IPS-18c (cell line): ENCODE results near the gene TNFRSF4.
"Not testable (repeated sequence)": the region's sequence is repeated elsewhere in the genome, so short reads cannot be mapped to it uniquely, and the experiment has no call there.

Experiments
- H3K4me3 ChIP-seq: 2 replicates; pipeline ENCODE4 v1.7.0; 2013; ENCODE audit warnings: low read depth, mild to moderate bottlenecking, low read length, moderate library complexity; ENCODE audit not compliant: insufficient read depth
- H3K9me3 ChIP-seq: one replicate; pipeline ENCODE4 v1.6.1; 2013; ENCODE audit warnings: mild to moderate bottlenecking, low read length, moderate library complexity; ENCODE audit not compliant: control insufficient read depth, insufficient read depth

The TNFRSF4 gene

DNA sequence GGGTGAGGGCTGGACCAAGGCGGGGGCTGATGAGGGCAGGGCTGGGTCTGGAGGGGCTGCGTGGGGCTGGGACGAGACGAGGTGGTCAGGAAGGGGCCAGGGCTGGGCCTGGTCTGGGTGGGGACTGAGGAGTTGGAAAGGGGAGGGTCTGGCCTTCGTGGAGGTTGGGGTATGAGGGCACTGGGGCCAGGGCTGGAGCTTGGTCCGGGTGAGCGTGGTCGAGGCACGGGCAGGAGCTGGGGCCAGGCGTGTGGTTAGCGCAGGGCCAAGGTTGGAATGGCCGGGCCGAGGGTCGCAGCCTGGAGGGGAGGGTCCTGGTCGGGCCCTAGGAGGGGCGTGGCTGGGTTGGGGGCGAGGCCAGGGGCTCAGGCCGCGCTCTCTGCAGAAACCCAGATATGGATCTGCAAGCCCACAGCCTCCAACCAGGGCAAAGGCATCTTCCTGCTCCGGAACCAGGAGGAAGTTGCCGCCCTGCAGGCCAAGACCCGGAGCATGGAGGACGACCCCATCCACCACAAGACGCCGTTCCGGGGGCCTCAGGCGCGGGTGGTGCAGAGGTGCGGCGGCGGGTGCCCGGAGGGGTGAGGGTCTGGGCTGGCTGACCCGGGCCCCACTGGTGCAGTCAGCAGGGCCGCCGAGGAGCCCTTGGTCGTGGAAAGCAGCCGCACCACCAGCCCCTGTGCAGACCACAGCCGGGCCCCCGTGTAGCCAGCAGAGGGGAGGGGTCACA is 31.3 kb downstream of the TNFRSF4 start:
- Histone ChIP-seq H3K4me3 (no peak overlapping the region), H3K9me3 (no peaks in the 10 kb centered on the region)

DNA sequence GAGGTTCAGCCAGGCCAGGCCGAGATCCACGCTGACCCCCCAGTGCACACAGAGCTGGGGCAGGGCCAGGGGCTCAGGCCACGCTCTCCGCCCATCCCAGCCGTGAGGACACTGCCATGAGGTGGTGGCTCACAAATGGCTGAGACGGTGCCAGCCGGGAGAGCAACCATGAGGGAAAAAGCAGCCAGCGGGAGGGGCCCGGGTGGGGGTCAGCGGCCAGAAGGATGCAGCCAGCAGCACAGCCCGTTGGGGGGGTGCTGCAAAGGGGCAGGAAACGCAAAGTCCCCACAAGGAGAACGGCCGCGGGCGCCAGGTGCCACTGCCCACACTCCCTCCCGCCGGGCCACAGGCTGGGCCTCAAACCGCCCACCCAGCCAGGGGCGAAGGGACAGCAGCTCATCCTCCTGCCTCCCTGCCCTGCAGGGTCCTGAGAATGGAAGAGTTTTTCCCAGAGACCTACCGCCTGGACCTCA is 32.0 kb downstream of the TNFRSF4 start:
- H3K4me3 ChIP-seq = no peak overlapping the region
- no peaks in the 10 kb centered on the region for H3K9me3 ChIP-seq

DNA sequence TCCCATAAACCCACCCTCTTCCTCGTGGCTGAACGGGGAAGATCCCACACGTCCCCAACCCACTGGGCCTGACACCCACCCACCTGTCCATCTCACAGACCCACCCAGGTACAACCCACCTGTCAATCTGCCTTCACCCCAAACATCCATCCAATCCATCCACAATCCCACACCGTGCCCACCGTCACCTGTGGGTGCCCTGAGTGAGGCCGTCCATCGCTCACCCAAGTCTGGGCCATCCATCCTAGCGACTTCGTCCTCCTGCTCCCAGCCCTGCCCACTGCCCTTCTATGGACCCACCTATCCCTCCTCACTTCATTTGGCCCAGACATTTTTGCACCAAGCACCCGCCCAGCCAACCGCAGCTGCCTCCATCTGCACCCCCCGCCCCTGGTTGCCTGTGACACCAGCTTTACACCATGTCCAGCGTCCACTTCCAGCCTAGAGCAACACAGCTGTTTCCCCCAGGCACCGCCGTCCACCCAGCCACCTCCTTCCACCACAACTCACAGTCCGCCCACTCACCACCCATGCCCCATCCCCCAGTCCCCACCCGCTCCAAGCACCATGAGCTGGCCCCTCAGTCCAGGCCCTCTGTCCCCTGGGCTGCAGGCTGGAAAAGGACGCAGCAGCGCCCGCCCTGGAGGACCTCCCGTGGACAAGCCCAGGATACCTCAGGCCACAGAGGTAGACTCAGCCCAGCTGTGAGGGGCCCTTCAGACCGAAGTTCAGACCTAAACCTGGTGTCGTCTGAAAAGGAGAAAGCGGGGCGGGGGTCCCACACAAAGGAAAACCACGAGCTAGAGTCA is 32.6 kb downstream of the TNFRSF4 start:
- Histone ChIP-seq H3K4me3 (no peak overlapping the region), H3K9me3 (no peaks in the 10 kb centered on the region)

DNA sequence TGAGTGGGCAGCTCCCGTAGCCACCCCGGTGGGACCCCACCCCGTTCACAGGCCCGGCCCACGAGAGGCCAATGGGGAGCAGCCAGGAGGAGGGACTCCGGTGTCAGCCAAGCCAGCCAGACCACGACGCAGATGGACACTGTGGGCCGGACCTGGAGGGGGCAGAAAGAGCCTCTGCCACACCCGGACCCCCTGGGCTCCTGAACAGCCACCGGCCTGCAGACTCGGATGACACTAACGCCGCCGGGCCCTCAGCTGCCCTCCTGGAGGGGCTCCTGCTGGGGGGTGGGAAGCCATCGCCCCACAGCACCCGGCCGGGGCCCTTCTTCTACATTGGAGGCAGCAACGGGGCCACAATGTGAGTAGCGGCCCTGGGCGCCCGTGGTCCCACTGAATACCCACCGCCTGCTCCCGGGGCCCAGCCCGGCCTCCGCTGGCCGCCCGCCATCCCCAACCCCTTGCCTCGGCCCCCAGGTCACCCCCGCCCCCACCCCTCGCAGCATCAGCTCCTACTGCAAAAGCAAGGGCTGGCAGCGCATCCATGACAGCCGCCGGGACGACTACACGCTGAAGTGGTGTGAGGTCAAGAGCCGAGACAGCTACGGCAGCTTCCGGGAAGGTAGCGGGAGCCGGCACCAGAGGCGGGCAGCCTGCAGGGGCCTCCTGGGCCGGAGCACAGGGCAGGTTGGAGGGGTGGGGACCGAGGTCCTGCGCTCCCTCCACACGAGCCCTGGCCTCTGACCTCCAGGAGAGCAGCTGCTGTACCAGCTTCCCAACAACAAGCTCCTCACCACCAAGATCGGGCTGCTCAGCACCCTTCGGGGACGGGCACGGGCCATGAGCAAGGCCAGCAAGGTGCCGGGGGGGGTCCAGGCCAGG is 33.7 kb downstream of the TNFRSF4 start:
- no peak overlapping the region for H3K4me3 ChIP-seq

DNA sequence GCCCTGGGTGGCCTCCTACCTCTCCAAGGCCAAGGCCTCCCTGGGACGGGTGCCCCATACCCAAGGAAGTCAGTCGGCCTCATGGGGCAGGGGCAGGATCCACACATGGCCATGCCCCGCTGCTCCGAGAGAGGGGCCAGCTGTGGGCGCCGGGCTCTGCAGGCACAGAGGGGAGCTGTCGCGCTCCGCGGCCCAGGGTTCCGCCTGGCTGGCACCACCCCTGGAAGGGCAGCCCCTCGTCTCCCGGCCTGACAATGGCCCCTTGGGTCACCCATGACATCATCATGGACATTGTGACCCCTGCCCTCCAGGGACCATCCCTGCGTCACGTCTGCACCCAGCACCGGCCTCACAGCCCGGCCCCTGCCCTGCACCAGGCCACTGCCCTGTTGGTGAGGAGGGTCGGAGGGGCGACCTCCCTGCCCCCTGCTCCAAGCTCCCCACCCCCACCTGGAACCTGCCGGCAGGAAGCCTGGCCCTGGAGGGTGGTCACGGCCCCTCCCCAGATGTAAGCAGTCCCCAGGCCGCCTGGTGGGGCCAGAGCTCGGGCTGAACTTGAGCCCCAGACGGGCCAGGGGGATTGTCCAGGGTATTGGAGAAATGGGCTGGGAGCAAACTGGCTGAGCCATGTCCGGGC is 34.5 kb downstream of the TNFRSF4 start:
- Histone ChIP-seq H3K9me3 (peaks cover 2% of the 10 kb centered on the region), H3K4me3 (no peak overlapping the region)

More for the DNA sequence above, 33.7 kb downstream of the TNFRSF4 start:
- H3K9me3 ChIP-seq = peaks cover 1% of the 10 kb centered on the region

DNA sequence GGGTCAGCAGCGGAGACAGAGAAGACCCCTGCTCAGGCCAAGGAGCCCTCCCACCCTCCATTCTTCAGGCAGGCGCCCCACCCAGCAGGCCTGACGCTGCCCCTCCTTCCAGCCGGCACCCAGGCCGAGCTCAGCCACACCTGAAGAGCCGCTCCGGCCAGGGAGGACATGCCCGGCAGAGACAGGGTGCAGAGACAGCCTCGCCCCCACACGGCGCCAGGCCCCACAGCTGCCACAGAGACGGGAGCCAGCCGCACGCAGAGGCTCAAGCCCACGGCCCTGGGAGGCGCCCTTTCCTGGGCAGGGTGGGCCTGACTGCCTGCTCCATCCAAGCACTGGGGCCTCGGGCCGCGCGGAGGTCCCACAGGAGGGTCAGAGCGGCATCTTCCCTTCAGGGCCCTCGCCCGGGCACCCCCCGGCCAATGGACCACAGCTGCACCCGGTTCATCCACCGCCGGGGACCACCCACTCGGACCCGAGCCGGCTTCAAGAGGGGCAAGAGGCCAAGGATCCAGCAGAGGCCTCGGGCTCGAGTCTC is 35.1 kb downstream of the TNFRSF4 start:
- Histone ChIP-seq H3K9me3 (peaks cover 2% of the 10 kb centered on the region), H3K4me3 (no peak overlapping the region)

DNA sequence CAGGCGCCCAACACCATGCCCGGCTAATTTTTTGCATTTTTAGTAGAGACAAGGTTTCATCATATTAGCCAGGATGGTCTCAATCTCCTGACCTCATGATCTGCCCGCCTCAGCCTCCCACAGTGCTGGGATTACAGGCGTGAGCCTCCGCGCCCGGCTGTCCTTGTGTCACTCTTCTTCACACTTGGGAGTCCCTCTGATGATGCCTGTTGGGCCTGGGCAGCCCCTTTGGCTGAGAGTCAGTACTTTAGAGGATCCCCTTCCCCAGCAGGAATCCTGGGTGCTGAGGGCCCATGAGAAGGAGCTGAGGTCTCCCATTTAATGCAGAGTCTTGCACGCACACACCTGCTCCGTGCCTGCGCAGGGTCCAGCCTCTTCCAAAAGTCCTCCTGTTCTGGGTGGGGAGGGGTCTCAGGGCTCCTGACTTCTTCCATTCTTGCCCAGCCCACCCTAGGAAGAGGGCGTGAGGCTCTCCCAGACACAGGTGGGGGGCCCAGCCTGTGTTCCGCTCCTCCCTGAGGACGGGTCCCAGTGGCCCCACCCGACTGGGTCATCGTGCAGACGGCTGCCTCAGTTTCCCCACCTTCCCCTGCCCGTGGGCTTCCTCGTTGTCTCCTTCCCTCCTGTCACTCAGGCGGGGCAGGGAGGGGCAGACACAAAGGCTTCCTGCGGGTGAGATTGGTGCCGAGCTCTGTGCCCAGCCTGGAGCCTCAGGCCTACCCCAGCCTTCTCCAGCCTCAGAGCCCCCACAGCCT is 36.3 kb downstream of the TNFRSF4 start:
- H3K9me3 ChIP-seq = peaks cover 2% of the 10 kb centered on the region
- no peak overlapping the region for H3K4me3 ChIP-seq

DNA sequence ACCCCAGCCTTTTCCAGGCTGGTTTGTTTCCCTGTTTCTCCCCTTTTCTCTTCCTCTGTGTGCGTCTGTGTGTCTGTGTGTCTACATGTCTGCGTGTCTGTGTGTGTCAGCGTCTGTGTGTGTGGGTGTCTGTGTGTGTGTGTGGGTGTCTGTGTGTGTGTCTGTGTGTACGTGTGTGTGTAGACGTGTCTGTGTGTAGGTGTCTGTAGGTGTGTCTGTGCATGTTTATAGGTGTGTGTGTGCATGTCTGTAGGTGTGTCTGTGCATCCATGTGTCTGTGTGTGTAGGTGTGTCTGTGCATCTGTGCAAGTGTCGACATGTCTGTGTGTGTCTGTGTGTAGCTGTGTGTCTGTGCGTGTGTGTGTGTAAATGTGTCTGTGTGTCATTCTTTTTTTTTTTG is 37.0 kb downstream of the TNFRSF4 start:
- no peak overlapping the region for H3K4me3 ChIP-seq
- peaks cover 2% of the 10 kb centered on the region for H3K9me3 ChIP-seq

DNA sequence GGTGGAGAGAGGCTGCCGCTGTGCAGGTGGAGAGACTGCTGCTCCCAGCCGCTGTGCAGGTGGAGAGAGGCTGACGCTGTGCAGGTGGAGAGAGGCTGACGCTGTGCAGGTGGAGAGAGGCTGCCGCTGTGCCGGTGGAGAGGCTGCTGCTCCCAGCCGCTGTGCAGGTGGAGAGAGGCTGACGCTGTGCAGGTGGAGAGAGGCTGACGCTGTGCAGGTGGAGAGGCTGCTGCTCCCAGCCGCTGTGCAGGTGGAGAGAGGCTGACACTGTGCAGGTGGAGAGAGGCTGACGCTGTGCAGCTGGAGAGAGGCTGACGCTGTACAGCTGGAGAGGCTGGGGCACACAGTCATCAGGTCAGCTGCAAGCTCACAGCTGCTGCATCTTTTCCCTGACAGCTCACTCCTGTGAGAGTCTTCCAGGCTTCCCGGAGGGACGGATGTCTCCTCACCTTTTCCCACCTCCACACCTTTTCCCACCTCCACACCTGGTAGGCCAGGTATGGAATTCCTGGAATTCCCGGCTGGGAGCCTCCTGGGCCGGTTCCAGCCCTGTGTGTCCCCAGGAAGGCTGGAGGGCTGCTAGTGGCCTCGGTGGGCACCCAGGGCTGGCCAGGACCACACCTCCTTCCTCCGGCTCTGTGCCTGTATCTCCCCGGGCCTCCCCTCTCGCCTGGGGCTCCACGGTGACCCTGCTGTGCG is 37.7 kb downstream of the TNFRSF4 start:
- not testable (repeated sequence) for H3K4me3 ChIP-seq, H3K9me3 ChIP-seq

DNA sequence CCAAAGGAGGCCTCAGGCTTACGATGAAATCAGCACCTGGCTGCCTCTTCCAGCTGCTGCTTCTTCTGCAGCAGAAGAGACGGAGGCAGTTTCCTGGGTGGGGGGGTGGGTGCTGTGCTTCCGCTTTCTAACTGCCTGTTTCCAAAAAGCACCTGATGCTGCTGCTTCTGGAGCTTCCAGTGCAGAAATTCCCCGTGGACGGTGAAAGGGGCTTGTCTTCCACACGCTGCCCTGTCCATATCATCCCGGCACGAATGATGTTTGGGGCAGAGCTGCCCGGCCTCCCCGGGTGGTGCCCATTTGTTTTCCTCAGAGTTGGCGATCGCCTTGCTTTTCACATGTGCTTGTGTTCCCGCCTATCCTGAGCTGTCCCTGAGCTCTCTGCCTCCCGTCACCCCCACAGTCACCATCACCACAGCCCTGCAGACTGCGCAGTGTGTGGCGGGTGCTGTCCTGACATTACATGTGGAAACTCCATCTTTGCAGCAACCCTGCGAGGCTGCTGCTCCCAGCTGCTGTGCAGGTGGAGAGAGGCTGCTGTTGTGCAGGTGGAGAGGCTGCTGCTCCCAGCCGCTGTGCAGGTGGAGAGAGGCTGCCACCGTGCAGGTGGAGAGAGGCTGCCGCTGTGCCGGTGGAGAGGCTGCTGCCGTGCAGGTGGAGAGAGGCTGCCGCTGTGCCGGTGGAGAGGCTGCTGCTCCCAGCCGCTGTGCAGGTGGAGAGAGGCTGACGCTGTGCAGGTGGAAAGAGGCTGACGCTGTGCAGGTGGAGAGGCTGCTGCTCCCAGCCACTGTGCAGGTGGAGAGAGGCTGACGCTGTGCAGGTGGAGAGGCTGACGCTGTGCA is 38.5 kb downstream of the TNFRSF4 start:
- Histone ChIP-seq H3K9me3 (peaks cover 2% of the 10 kb centered on the region), H3K4me3 (no peak overlapping the region)

DNA sequence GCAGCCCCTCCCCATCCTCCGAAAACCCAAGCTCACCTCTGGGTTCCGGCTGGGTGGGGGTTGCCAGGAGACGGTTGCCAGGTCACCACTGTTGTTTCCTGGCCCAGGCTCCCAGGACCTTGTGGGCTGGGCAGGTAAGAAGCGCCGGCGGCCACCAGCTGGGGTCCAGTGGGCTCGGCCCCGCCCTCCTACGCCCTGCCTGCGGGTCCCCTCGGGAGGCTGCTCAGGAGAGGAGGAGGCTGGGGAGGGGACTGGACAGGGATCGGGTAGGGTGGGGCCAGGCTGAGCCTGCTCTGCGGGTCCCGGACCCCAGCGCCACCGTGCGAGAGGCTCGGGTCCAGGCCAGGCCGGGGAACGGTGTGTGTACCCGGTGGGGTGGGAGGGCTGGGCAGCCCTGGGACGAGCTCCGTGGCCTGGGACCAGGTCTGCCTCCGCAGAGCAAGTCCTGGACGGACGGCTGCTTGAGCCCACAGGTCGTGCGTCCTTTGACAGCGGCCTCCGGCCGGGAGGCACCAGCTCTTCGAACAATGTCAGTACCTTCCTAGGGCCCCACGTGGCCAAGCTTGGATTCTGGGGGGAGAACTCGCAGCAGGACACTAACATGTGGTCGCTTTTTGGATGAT is 40.0 kb downstream of the TNFRSF4 start, which contains the start of gene TTLL10:
Gene TTLL10 (plus strand): TSS at position 88 of the 623 bp plus-strand sequence. CDS start 5,336 bp downstream, outside the sequence.
- Histone ChIP-seq H3K9me3 (peaks cover 2% of the 10 kb centered on the region), H3K4me3 (no peak within 1 kb of the TSS)

DNA sequence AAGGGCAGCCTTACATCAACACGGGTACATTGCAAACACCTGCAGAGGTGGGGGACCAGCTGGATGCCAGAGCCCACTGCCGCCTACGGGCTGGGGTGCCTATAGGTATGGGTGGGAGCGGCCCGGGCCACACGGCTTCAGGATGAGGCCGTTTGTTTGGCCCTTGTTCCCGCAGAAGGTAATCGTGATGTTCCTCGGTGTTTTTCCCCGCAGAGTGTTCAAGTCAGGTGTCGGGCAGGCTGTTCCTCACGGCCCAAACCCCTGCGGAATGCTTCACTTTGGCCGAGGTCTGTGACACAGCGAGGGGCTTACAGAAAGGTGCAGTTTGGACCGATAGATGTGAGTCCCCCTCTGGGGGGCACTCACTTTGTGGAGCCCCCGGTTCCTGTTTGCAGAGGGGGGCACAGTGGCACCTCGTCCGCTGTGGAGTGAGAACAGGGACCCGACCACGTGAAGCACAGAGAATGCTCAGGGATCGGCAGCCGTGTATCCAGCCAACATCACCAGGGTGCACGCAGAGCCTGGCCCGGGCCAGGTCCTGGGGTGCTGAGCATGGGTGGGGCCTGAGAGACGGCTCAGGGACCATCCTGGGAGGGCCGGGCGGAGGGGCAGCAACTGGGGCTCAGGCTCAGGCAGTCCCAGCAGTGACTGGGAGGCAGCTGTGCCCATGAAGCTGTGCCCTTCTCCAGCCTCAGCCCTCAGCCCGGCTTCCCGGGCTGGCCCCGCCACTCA is 40.7 kb downstream of the TNFRSF4 start:
- Histone ChIP-seq H3K4me3 (no peak overlapping the region), H3K9me3 (peaks cover 2% of the 10 kb centered on the region)

DNA sequence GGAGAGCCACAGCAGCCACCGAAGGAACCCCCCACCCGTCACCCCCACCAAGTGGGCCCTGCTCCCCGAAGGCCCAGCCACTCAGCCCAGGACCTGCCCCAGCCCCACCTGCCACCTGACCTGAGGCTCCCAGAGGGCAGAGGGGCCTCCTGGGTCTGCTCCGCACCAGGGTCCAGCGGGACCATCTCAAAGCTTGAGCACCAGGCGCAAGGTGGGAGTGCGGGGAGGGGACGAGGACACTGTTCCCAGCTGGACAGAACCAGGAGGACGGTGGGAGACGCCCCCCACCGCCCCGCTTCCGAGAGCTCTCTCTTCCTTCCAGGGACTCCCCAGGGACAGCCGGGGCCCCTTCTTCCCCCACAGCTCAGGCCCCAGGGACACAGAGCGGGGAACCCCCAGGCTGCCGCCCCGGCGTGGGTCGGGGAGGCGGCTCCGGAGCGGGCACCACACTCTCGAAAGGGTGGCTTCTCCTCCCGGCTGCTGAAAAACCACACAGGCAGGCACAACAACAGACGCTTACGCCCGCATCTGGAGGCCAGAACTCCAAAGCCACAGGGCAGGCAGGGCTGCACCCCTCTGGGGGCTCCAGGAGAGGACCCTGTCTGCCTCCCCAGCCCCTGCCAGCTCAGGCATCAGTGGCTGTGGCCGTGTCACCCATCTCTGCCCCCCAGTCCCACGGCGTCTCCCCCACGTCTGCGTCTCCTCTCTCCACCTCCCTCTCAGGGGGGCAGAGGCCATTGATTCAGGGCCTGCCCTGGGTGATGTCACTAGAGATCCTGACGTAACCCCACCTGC is 42.2 kb downstream of the TNFRSF4 start:
- Histone ChIP-seq H3K4me3 (no peak overlapping the region), H3K9me3 (peaks cover 2% of the 10 kb centered on the region)
